ENCODE measurements around the gene PDE7B.

The PDE7B gene

GRCh38 chr6:136150961-136151360, 299.5 kb downstream of the PDE7B start:
- no peak for DNase-seq (ENCODE audit: low read depth)

GRCh38 chr6:136153707-136154375, 302.3 kb downstream of the PDE7B start:
- DNase-seq (ENCODE audit: low read depth), result no peak

- no peak for DNase-seq (ENCODE audit: low read depth)
Observed at GRCh38 chr6:136155191-136155590, 303.7 kb downstream of the PDE7B start.

- no peak for DNase-seq (ENCODE audit: low read depth)
Observed at GRCh38 chr6:136157743-136158142, 306.2 kb downstream of the PDE7B start.

GRCh38 chr6:136158387-136158821, 306.9 kb downstream of the PDE7B start:
- DNase-seq (ENCODE audit: low read depth), result no peak

- no peak for DNase-seq (ENCODE audit: low read depth)
Observed at GRCh38 chr6:136158971-136159370, 307.5 kb downstream of the PDE7B start.

- no peak for DNase-seq (ENCODE audit: low read depth)
Observed at GRCh38 chr6:136160250-136160649, 308.7 kb downstream of the PDE7B start.

- DNase-seq (ENCODE audit: low read depth), result no peak
Observed at GRCh38 chr6:136161950-136162349, 310.4 kb downstream of the PDE7B start.

- DNase-seq (ENCODE audit: low read depth), result no peak
Observed at GRCh38 chr6:136163260-136163659, 311.8 kb downstream of the PDE7B start.

- DNase-seq (ENCODE audit: low read depth), result no peak
Observed at GRCh38 chr6:136166815-136167214, 315.3 kb downstream of the PDE7B start.

- DNase-seq (ENCODE audit: low read depth), result no peak
Observed at GRCh38 chr6:136169394-136170148, 318.1 kb downstream of the PDE7B start.

- no peak for DNase-seq (ENCODE audit: low read depth)
Observed at GRCh38 chr6:136171231-136171630, 319.7 kb downstream of the PDE7B start.

GRCh38 chr6:136173519-136174507, 322.3 kb downstream of the PDE7B start:
- DNase-seq (ENCODE audit: low read depth), result no peak

GRCh38 chr6:136174510-136174909, 323.0 kb downstream of the PDE7B start:
- no peak for DNase-seq (ENCODE audit: low read depth)

- DNase-seq (ENCODE audit: low read depth), result no peak
Observed at GRCh38 chr6:136175873-136176272, 324.4 kb downstream of the PDE7B start.

GRCh38 chr6:136178749-136179148, 327.2 kb downstream of the PDE7B start:
- no peak for DNase-seq (ENCODE audit: low read depth)

GRCh38 chr6:136180704-136181511, 329.4 kb downstream of the PDE7B start:
- DNase-seq (ENCODE audit: low read depth), result no peak

GRCh38 chr6:136181512-136181833, 330.0 kb downstream of the PDE7B start:
- DNase-seq (ENCODE audit: low read depth), result no peak

GRCh38 chr6:136181861-136182260, 330.4 kb downstream of the PDE7B start:
- DNase-seq (ENCODE audit: low read depth), result no peak

- DNase-seq (ENCODE audit: low read depth), result no peak
Observed at GRCh38 chr6:136184738-136185137, 333.2 kb downstream of the PDE7B start.

- DNase-seq (ENCODE audit: low read depth), result no peak
Observed at GRCh38 chr6:136186363-136186762, 334.9 kb downstream of the PDE7B start.

- DNase-seq (ENCODE audit: low read depth), result no peak
Observed at GRCh38 chr6:136188486-136188885, 337.0 kb downstream of the PDE7B start.
